Activated T-helper 9 cell treated with anti-CD3 and anti-CD28 coated beads, Interleukin-2, amount 50 U/mL, for 16 hours (primary cell): ENCODE data around the gene PADI2.

Experiments used
- DNase-seq: peaks from one replicate; pipeline ENCODE4 v3.0.0-alpha.2; 2020; ENCODE audit warnings: low read depth

The PADI2 gene

GRCh38 chr1:17139637-17140036 lies 20.4 kb upstream of the PADI2 start:
- DNase-seq = no peak

GRCh38 chr1:17137441-17137840 lies 18.2 kb upstream of the PADI2 start:
- DNase-seq = no peak

- no peak for DNase-seq
These were observed 17.7 kb upstream of the PADI2 start for GRCh38 chr1:17136936-17137335.

- DNase-seq = no peak
These were observed 16.9 kb upstream of the PADI2 start for GRCh38 chr1:17136145-17136544.

GRCh38 chr1:17135530-17135929 lies 16.3 kb upstream of the PADI2 start:
- DNase-seq = no peak

- DNase-seq = no peak
These were observed 15.5 kb upstream of the PADI2 start for GRCh38 chr1:17134724-17135123.

GRCh38 chr1:17134034-17134433 lies 14.8 kb upstream of the PADI2 start:
- no peak for DNase-seq

- no peak for DNase-seq
These were observed 10.9 kb upstream of the PADI2 start for GRCh38 chr1:17130138-17130635.

- no peak for DNase-seq
These were observed 9.1 kb upstream of the PADI2 start for GRCh38 chr1:17128361-17128760.

GRCh38 chr1:17125756-17126237 lies 6.5 kb upstream of the PADI2 start:
- DNase-seq = peak; percentile 71

- no peak for DNase-seq
These were observed 4.2 kb upstream of the PADI2 start for GRCh38 chr1:17123196-17124045.

- no peak for DNase-seq
These were observed 3.4 kb upstream of the PADI2 start for GRCh38 chr1:17122521-17123164.

GRCh38 chr1:17121881-17122280 lies 2.6 kb upstream of the PADI2 start:
- no peak for DNase-seq

- DNase-seq = no peak
These were observed 1.9 kb upstream of the PADI2 start for GRCh38 chr1:17120962-17121837.

GRCh38 chr1:17120481-17120877 lies 1.2 kb upstream of the PADI2 start:
- DNase-seq = no peak

- DNase-seq = no peak
These were observed 676 bp upstream of the PADI2 start for GRCh38 chr1:17119773-17120480.

- no peak for DNase-seq
These were observed 560 bp downstream of the PADI2 start for GRCh38 chr1:17118706-17119075.

- DNase-seq = no peak
These were observed 983 bp downstream of the PADI2 start for GRCh38 chr1:17118268-17118667.

- no peak for DNase-seq
These were observed 1.6 kb downstream of the PADI2 start for GRCh38 chr1:17117451-17118265.

- DNase-seq = no peak
These were observed 2.6 kb downstream of the PADI2 start for GRCh38 chr1:17116643-17117042.

- no peak for DNase-seq
These were observed 5.3 kb downstream of the PADI2 start for GRCh38 chr1:17113963-17114362.
